ENCODE data around the gene PTPRG.

The PTPRG gene

GRCh38 chr3:62180514-62180913 lies 619.1 kb downstream of the PTPRG start:
- DNase-seq = no peak

GRCh38 chr3:62183087-62183486 lies 621.7 kb downstream of the PTPRG start:
- no peak for DNase-seq

- DNase-seq = no peak
These were observed 622.6 kb downstream of the PTPRG start for GRCh38 chr3:62183969-62184368.

- no peak for DNase-seq
These were observed 623.2 kb downstream of the PTPRG start for GRCh38 chr3:62184559-62184958.

GRCh38 chr3:62187022-62187431 lies 625.7 kb downstream of the PTPRG start:
- no peak for DNase-seq

DNA sequence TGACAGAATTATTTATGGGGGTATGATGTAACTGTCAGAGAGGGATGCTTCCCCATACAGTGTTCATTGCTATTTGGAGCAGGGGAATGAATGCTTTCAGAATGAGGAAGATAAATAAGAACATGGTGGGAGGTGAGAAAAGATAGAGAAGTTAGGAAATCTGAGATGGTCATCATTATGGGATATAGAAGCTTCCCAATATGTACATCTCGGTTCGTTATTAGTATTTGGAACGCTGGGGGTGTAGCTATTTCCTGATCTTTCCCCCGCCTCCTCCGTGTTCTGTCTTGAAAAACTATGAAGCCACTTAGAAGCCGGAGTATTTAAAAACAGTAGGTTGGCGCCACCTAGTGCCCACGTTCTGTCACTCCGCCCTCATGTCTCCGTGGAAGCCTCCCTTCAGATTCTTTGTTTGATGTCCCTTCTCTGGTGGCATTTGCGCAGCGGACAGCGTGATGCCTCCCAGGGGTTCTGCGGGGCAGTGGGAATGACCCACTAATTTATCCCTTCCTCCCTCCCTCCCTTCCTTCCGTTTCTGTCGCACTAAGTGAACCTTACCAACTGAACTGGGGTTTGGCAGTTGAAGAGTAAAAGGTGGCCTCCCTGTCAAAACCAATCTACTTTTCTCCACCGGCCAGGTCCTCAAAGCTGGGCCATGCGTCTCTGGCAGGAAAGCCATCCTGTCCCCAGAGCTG lies 627.5 kb downstream of the PTPRG start:
- DNase-seq = peak; percentile 49

GRCh38 chr3:62189376-62189698 lies 628.0 kb downstream of the PTPRG start:
- DNase-seq = no peak

DNA sequence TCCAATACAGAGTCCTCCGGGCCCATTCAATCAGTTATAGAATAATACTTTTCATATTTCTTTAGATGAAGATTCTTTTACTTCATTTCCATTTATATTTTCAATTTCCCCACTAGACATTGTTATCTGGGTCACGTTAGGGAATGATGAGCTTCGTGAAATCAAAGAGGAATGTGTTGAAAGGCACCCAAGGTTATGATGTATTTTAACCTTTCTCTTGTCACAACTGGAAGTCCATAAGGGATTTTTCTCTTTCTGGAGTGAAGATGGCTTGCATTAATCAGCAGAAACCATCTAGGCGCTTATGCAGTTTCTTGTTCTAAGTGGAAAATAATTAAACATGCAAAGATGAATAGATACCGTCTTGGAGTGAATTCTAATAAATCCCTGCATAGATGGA lies 631.5 kb downstream of the PTPRG start:
- DNase-seq = no peak

GRCh38 chr3:62193586-62194345 lies 632.4 kb downstream of the PTPRG start:
- no peak for DNase-seq

DNA sequence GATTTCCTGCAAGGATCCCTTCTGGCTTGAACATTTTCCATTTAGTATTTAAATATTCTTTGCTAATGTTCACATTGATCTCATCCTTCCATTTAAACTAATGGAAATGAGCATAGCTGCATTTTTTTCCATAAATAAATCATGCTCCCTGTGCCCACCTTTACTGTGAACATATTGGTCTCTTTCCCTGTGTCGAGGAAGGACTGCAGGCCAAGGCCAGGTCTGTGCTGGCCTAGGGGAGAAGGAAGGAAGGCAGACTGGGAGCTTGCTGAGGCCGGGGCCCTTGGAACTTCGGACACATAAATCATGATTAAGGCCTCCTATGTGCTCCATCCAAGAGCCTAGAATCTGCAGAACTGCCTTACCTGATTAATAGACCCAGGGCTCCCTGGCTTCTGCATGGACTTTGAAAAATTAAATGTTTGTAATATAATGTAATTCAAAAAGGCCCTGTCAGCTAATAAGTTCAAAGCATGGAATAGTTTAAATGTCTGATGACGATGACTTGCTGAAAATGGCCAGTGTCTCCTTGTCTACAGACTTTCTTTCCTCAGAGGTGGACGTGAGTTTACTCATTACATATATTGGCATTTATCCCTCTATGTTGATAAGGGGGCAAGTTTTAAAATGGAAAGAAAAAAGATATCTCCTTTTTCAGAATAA lies 636.1 kb downstream of the PTPRG start:
- DNase-seq = no peak

DNA sequence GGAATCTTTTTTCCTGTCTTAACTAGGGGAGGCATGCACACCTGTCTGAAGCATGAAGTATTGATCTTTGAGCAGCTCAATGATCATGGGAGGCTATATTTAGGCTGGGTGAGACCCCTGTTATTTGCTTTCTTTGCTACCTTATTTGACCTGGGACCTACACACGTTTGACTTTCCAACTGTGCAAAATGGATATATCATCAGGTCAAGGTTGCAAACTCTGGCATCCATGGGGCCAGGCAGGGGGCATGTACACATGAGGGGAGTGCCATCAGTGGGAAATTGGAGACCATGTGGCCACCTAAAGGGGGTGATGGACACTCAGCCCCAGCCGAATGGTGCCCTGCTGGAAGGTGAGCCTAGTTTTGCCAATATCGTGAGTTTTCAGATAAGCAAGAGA lies 637.8 kb downstream of the PTPRG start:
- no peak for DNase-seq

DNA sequence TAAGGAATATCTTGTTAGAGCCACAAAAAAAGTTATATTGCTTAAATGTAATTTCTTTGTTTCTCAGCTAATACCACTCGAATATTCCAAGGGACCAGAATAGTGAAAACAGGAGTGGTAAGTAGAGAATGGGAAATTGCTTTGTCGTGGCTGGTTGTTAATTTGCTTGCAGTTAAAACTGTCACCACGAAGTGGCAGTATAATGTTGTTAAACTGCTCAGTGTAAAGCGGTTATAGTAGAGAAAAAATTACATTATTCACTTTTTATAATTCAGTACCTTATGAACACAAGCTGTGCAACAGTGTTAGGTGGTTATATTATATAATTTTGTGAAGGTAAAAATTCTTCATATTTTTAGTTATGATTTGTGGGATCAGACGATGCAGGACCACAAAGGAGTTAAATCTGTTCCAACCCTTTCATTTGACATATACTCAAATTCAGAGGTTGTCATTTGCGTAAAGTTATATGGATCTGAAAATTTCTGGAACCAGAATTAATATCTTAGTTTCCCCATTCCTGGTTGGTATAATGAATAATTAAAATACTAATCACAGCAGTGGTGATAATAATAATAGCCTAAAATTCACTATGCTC lies 640.2 kb downstream of the PTPRG start:
- no peak for DNase-seq

- DNase-seq = no peak
These were observed 641.8 kb downstream of the PTPRG start for GRCh38 chr3:62203152-62203551.

DNA sequence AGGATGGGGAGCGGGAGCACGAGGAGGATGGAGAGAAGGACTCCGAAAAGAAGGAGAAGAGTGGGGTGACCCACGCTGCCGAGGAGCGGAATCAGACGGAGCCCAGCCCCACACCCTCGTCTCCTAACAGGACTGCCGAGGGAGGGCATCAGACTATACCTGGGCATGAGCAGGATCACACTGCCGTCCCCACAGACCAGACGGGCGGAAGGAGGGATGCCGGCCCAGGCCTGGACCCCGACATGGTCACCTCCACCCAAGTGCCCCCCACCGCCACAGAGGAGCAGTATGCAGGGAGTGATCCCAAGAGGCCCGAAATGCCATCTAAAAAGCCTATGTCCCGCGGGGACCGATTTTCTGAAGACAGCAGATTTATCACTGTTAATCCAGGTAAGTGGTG lies 642.2 kb downstream of the PTPRG start:
- DNase-seq = no peak

- DNase-seq = no peak
These were observed 645.8 kb downstream of the PTPRG start for GRCh38 chr3:62207197-62207596.

DNA sequence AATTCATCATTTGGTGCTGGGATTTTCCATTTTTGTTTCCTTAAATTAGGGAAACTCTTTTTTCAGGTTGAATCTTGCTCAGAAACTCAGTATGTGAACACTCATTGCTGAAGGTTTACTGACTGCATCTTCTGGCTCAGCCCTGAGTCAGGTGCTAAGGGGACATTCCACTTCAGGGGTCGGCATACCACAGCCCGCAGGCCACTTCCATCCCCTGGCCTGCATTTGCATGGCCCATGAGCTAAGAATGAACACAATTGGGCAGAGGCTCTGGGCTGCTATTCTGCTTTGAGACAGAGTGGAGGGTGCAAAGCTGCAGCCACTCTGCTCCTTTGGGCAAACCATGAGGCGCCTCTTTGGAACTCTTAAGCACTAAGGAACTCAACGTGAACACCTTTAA lies 647.0 kb downstream of the PTPRG start:
- DNase-seq = no peak

- no peak for DNase-seq
These were observed 647.7 kb downstream of the PTPRG start for GRCh38 chr3:62209101-62209500.

DNA sequence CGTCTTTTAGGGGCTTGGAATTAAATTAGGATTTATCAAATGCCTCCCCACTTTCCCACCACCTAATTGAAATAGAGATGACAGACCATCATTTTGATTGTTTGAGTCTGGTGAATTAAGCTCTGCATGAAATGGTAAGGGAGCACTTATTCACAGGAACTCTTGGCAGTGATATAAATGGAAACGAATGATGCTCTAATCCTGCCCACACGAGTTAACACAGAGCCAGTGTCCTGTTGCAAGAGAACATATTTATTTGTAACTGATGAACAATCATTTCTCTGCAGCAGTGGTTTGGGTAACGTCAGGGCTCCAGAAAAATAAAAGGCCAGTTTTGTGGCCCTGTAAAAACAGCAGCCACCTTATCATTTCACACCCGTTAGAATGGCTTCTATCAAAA lies 648.6 kb downstream of the PTPRG start:
- DNase-seq = no peak

- no peak for DNase-seq
These were observed 650.5 kb downstream of the PTPRG start for GRCh38 chr3:62211675-62212429.

GRCh38 chr3:62214850-62215249 lies 653.5 kb downstream of the PTPRG start:
- DNase-seq = no peak

- no peak for DNase-seq
These were observed 659.2 kb downstream of the PTPRG start for GRCh38 chr3:62220616-62221015.

DNA sequence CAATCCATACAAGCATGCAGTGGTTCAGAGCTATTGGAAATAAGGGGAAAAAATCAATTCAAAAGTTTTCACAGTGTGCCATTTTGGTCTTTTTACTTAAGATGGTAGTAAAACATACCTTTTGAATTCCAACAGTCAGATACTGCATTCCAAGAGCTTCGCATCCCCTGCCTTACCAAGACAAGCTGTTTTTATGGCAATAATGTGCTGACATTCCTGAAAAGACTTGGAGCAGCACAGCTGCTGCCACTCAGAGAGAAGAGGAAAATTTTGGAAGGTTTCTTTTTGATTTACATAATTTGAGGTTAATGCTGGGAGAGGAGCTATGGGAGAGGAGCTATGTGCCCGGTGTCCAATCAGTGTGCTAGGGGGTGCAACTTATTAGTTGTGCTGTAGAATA lies 663.7 kb downstream of the PTPRG start:
- DNase-seq = no peak

All from NCI-H1436 (cell line).